IMR-90 (cell line): ENCODE measurements around the gene KRTAP10-9. TPM values are rescaled to one million over a fixed set of nuclear protein-coding genes. Genes with fewer than 3 reads are reported as not detected.

ENCODE experiments used
- ATAC-seq: fragments of 200-7000 bp; cut with Tn5 transposase; 2 replicates; pipeline ENCODE4 v1.9.1; 2020; ENCODE audit warnings: low read depth, mild to moderate bottlenecking, moderate library complexity
- BruUV-seq: library from RNA; stranded (reverse); fragments of 400-500 nt; replicated peaks from 2 replicates; lab custom pipeline; 2021; lab: Mats Ljungman, UMichigan
- CTCF ChIA-PET: fragments of 300-600 bp; formaldehyde crosslinking; extraction: SDS; loops from one replicate; lab custom pipeline; 2021; ENCODE audit warnings: antibody characterized with exemption; lab: Yijun Ruan, JAX
- POLR2A ChIA-PET: fragments of 300-600 bp; sonication (Branson Sonifier 250); formaldehyde crosslinking; loops from one replicate; lab custom pipeline; 2022; ENCODE audit warnings: antibody characterized with exemption; ENCODE audit not compliant: unreplicated experiment; lab: Charles Lee
- DNase-seq: peaks from one replicate; pipeline ENCODE4 v3.0.0; 2013
- H2AFZ ChIP-seq: replicated peaks from 2 replicates; pipeline ENCODE3; 2013; ENCODE audit warnings: low read length, mild to moderate bottlenecking; ENCODE audit not compliant: poor library complexity
- H2AK5ac ChIP-seq: 2 replicates; pipeline ENCODE4 v1.6.1; 2013; ENCODE audit warnings: low read depth, low read length, inconsistent platforms
- H2AK9ac ChIP-seq: replicated peaks from 2 replicates; pipeline ENCODE3; 2013; ENCODE audit warnings: mild to moderate bottlenecking, low read depth, low read length, moderate library complexity; ENCODE audit not compliant: poor library complexity
- H2BK120ac ChIP-seq: 2 replicates; pipeline ENCODE4 v1.6.1; 2013; ENCODE audit warnings: low read depth, low read length, inconsistent platforms
- H2BK15ac ChIP-seq: 3 replicates; pipeline ENCODE4 v1.6.1; 2013; ENCODE audit warnings: low read depth, low read length, inconsistent platforms
- H2BK20ac ChIP-seq: 2 replicates; pipeline ENCODE4 v1.6.1; 2013; ENCODE audit warnings: low read depth, mild to moderate bottlenecking, inconsistent platforms, low read length, moderate library complexity
- H2BK5ac ChIP-seq: 2 replicates; pipeline ENCODE4 v1.6.1; 2013; ENCODE audit warnings: mild to moderate bottlenecking, low read depth, low read length, inconsistent platforms; ENCODE audit not compliant: poor library complexity, severe bottlenecking
- H3K14ac ChIP-seq: replicated peaks from 2 replicates; pipeline ENCODE4 v1.6.1; 2013; ENCODE audit warnings: low read depth, low read length, inconsistent platforms
- H3K18ac ChIP-seq: 2 replicates; pipeline ENCODE4 v1.6.1; 2013; ENCODE audit warnings: low read depth, low read length, control low read depth
- H3K23ac ChIP-seq: 2 replicates; pipeline ENCODE4 v1.6.1; 2013; ENCODE audit warnings: low read depth, low read length, inconsistent platforms
- H3K27ac ChIP-seq: 2 replicates; pipeline ENCODE4 v1.5.1; 2013; ENCODE audit warnings: mild to moderate bottlenecking, control low read depth, low read length; ENCODE audit not compliant: insufficient read depth
- H3K27me3 ChIP-seq: 2 replicates; pipeline ENCODE4 v1.6.1; 2013; ENCODE audit warnings: low read length; ENCODE audit not compliant: control insufficient read depth, insufficient read depth
- H3K36me3 ChIP-seq: 2 replicates; pipeline ENCODE4 v1.6.1; 2013; ENCODE audit warnings: low read length, mixed read lengths; ENCODE audit not compliant: control insufficient read depth, insufficient read depth
- H3K4ac ChIP-seq: 2 replicates; pipeline ENCODE4 v1.6.1; 2013; ENCODE audit warnings: low read depth, low read length, inconsistent platforms
- H3K4me1 ChIP-seq: 2 replicates; pipeline ENCODE4 v1.6.1; 2013; ENCODE audit warnings: low read length, mixed read lengths; ENCODE audit not compliant: control insufficient read depth, insufficient read depth
- H3K4me2 ChIP-seq: 2 replicates; pipeline ENCODE4 v1.6.1; 2013; ENCODE audit warnings: low read depth, mild to moderate bottlenecking, control low read depth, low read length, moderate library complexity
- H3K4me3 ChIP-seq: 2 replicates; pipeline ENCODE4 v1.5.1; 2013; ENCODE audit warnings: low read depth, mild to moderate bottlenecking, control low read depth, low read length, moderate library complexity; ENCODE audit not compliant: insufficient read depth
- H3K56ac ChIP-seq: 2 replicates; pipeline ENCODE4 v1.6.1; 2013; ENCODE audit warnings: low read length, inconsistent platforms; ENCODE audit not compliant: insufficient read depth; ENCODE audit errors: extremely low read depth
- H3K79me1 ChIP-seq, 2 experiments: 2 replicates each; pipeline ENCODE4 v1.6.1; 2013; ENCODE audit warnings: low read length in 2 of 2, inconsistent platforms in 1 of 2, low read depth in 1 of 2
- H3K9ac ChIP-seq: 2 replicates; pipeline ENCODE4 v1.6.1; 2013; ENCODE audit warnings: low read depth, low read length, control low read depth
- H3K9me1 ChIP-seq: 2 replicates; pipeline ENCODE4 v1.6.1; 2013; ENCODE audit warnings: low read length, inconsistent platforms; ENCODE audit not compliant: insufficient read depth
- H3K9me3 ChIP-seq: 2 replicates; pipeline ENCODE4 v1.6.1; 2013; ENCODE audit warnings: low read length; ENCODE audit not compliant: control insufficient read depth, insufficient read depth
- H4K20me1 ChIP-seq: 2 replicates; pipeline ENCODE4 v1.6.1; 2013; ENCODE audit warnings: low read length, inconsistent platforms; ENCODE audit not compliant: insufficient read depth
- H4K5ac ChIP-seq: 2 replicates; pipeline ENCODE4 v1.6.1; 2013; ENCODE audit warnings: mild to moderate bottlenecking, low read depth, low read length, control low read depth
- H4K8ac ChIP-seq, 2 experiments: 2 replicates each; pipeline ENCODE4 v1.6.1; 2013; ENCODE audit warnings: low read depth in 2 of 2, low read length in 2 of 2, control low read depth in 1 of 2, inconsistent platforms in 1 of 2
- H4K91ac ChIP-seq: 2 replicates; pipeline ENCODE4 v1.6.1; 2013; ENCODE audit warnings: low read depth, low read length, inconsistent platforms; ENCODE audit not compliant: insufficient read depth
- CHD1 ChIP-seq: IDR thresholded peaks from 2 replicates; pipeline ENCODE4 v1.6.1; 2012; ENCODE audit warnings: low read depth, low read length, improper control_type of control experiment
- CTCF ChIP-seq: conservative IDR thresholded peaks from 2 replicates; pipeline ENCODE4 v1.5.1; 2012; ENCODE audit warnings: mild to moderate bottlenecking, low read depth, low read length, improper control_type of control experiment
- FOS ChIP-seq: fragments of 150-350 bp; IDR thresholded peaks from 2 replicates; pipeline ENCODE4 v1.6.1; 2016; ENCODE audit warnings: low read depth, low read length
- MAFK ChIP-seq: IDR thresholded peaks from 2 replicates; pipeline ENCODE4 v1.6.1; 2012; ENCODE audit warnings: low read depth, low read length, improper control_type of control experiment
- MAZ ChIP-seq: IDR thresholded peaks from 2 replicates; pipeline ENCODE4 v1.6.1; 2012; ENCODE audit warnings: low read depth, mild to moderate bottlenecking, low read length, improper control_type of control experiment, moderate library complexity, borderline replicate concordance
- MXI1 ChIP-seq: IDR thresholded peaks from 2 replicates; pipeline ENCODE4 v1.6.1; 2012; ENCODE audit warnings: low read depth, mild to moderate bottlenecking, low read length, moderate library complexity, borderline replicate concordance
- NFE2L2 ChIP-seq: fragments of 150-350 bp; IDR thresholded peaks from 2 replicates; pipeline ENCODE4 v1.6.1; 2016; ENCODE audit warnings: low read depth, mild to moderate bottlenecking, low read length
- POLR2A ChIP-seq: IDR thresholded peaks from 2 replicates; pipeline ENCODE4 v1.6.1; 2012; ENCODE audit warnings: mild to moderate bottlenecking, low read depth, low read length
- RAD21 ChIP-seq: IDR thresholded peaks from 2 replicates; pipeline ENCODE4 v1.6.1; 2012; ENCODE audit warnings: low read length, improper control_type of control experiment
- RCOR1 ChIP-seq: IDR thresholded peaks from 2 replicates; pipeline ENCODE4 v1.6.1; 2012; ENCODE audit warnings: mild to moderate bottlenecking, low read length, improper control_type of control experiment; ENCODE audit not compliant: insufficient replicate concordance
- RFX5 ChIP-seq: IDR thresholded peaks from 2 replicates; pipeline ENCODE4 v1.8.0; 2012; ENCODE audit warnings: low read depth, mild to moderate bottlenecking, low read length, moderate library complexity
- SMC3 ChIP-seq: fragments of 150-350 bp; IDR thresholded peaks from 2 replicates; pipeline ENCODE4 v1.6.1; 2016; ENCODE audit warnings: low read depth, mild to moderate bottlenecking, antibody characterized with exemption, low read length, moderate library complexity
- WGBS, 2 experiments: methylation state at CpG; one replicate each; pipeline versions ENCODE4 v1.1.5 to v1.1.7; 2013; ENCODE audit warnings: missing lambda C conversion rate in 2 of 2; ENCODE audit not compliant: insufficient read length in 1 of 2; ENCODE audit errors: extremely low coverage in 2 of 2; 5-methylcytosine and 5-hydroxymethylcytosine counted together
- dilution Hi-C: fragments of 300-500 bp; cut with HindIII; formaldehyde crosslinking; loops from one replicate; pipeline ENCODE4 v1.14.3; 2018; ENCODE audit warnings: low sequenced_read_pairs; ENCODE audit not compliant: unreplicated experiment
- in situ Hi-C: fragments of 300-500 bp; cut with MboI; formaldehyde crosslinking; loops from 3 replicates; pipeline ENCODE4 v1.14.3; 2019; ENCODE audit warnings: low sequenced_read_pairs, inconsistent platforms, mixed read lengths
- intact Hi-C: fragments of 100-400 bp; cut with micrococcal nuclease; formaldehyde crosslinking; loops from 2 replicates; pipeline ENCODE4 v1.10.0; 2022
- polyA plus RNA-seq, 3 experiments: library from polyadenylated mRNA; depleted of rRNA; stranded (reverse); fragments of >200 nt; gene quantifications; 2 replicates each; pipeline ENCODE4 v1.2.3, GENCODE V29; 2012; ENCODE audit warnings: low replicate concordance in 1 of 3
- total RNA-seq: library from RNA; depleted of rRNA; stranded (reverse); fragments of >200 nt; gene quantifications from 2 replicates; pipeline ENCODE4 v1.2.3, GENCODE V29; 2012
- TF ChIP-seq, protein P1 (sequence below): fragments of 150-350 bp; IDR thresholded peaks from 2 replicates; pipeline ENCODE4 v1.6.1; 2016; ENCODE audit warnings: low read depth, mild to moderate bottlenecking, low read length, moderate library complexity, borderline replicate concordance

The KRTAP10-9 gene
- total and polyA plus RNA-seq, 2 of the 4 experiments (the other 2 are of a cell fraction): not detected

- H3K27me3 ChIP-seq: no peaks in the 10 kb centered on the region; the same call in 1 of the 2 replicates
- H3K4me3 ChIP-seq: no peak overlapping the region
- intact Hi-C loops (no loop called here), in situ Hi-C loops (no loop called here), dilution Hi-C loops (no loop called here)
- H2AK5ac ChIP-seq: no peak overlapping the region
- no peaks in the 10 kb centered on the region for H3K4me1 ChIP-seq
- H2BK20ac ChIP-seq: no peak overlapping the region
- H4K20me1 ChIP-seq: no peaks in the 10 kb centered on the region
- no peaks in the 10 kb centered on the region for H3K36me3 ChIP-seq
- H3K9ac ChIP-seq: no peak overlapping the region
- no peak overlapping the region for H3K4ac ChIP-seq
- no peak overlapping the region for H2AK9ac ChIP-seq
- H3K56ac ChIP-seq: no peak overlapping the region
- H3K79me1 ChIP-seq: no peaks in the 10 kb centered on the region
- no peak for DNase-seq
- H3K9me3 ChIP-seq: peaks cover 11% of the 10 kb centered on the region
- no peak overlapping the region for H2BK5ac ChIP-seq
- no peak overlapping the region for H2BK15ac ChIP-seq
- no peak overlapping the region for H4K5ac ChIP-seq
- H3K23ac ChIP-seq: no peak overlapping the region
- no peak overlapping the region for H2BK120ac ChIP-seq
- no TSS peak for BruUV-seq
- H3K27ac ChIP-seq: no peak overlapping the region
- H3K14ac ChIP-seq: no peak overlapping the region
- TF ChIP-seq MAZ (no peak), RFX5 (no peak), MAFK (no peak), POLR2A (no peak), NFE2L2 (no peak), RAD21 (no peak), FOS (no peak), SMC3 (no peak), RCOR1 (no peak), MXI1 (no peak), CHD1 (no peak), CTCF (no peak)
- TF ChIP-seq, protein P1, sequence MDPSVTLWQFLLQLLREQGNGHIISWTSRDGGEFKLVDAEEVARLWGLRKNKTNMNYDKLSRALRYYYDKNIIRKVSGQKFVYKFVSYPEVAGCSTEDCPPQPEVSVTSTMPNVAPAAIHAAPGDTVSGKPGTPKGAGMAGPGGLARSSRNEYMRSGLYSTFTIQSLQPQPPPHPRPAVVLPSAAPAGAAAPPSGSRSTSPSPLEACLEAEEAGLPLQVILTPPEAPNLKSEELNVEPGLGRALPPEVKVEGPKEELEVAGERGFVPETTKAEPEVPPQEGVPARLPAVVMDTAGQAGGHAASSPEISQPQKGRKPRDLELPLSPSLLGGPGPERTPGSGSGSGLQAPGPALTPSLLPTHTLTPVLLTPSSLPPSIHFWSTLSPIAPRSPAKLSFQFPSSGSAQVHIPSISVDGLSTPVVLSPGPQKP: no peak
- H4K91ac ChIP-seq: no peak overlapping the region
- ChIA-PET POLR2A (no interaction called here), CTCF (no interaction called here)
- no peak overlapping the region for H3K4me2 ChIP-seq
- 52% methylated on average over 7 of the region's 17 CpGs; no CpG with 5 or more reads in 1 of the 2 experiments for WGBS, 2 experiments
- H3K9me1 ChIP-seq: no peaks in the 10 kb centered on the region
- no peak for ATAC-seq
- no peak overlapping the region for H3K18ac ChIP-seq
- H4K8ac ChIP-seq: no peak overlapping the region
- no peak overlapping the region for H2AFZ ChIP-seq
Observed at GRCh38 chr21:44578371-44579055, 48.4 kb upstream of the KRTAP10-9 start.
